KMS-11 (cell line): ENCODE measurements around the gene RUNX1.

ENCODE experiments used
- H2AFZ ChIP-seq: fragments of 200-600 bp; sonication (generic); 2 replicates; pipeline ENCODE4 v1.6.1; 2016; ENCODE audit warnings: antibody characterized with exemption, mixed run types, low read depth
- H3K27ac ChIP-seq: fragments of 200-600 bp; sonication (generic); 2 replicates; pipeline ENCODE4 v1.6.1; 2016; ENCODE audit warnings: mild to moderate bottlenecking, mixed run types
- H3K27me3 ChIP-seq: fragments of 200-600 bp; sonication (generic); 2 replicates; pipeline ENCODE4 v1.6.1; 2017; ENCODE audit warnings: mild to moderate bottlenecking, low read depth, mixed run types, moderate library complexity; ENCODE audit not compliant: insufficient read depth
- H3K36me3 ChIP-seq: fragments of 200-600 bp; sonication (generic); 2 replicates; pipeline ENCODE4 v1.6.1; 2017; ENCODE audit warnings: mild to moderate bottlenecking, mixed run types; ENCODE audit not compliant: insufficient read depth
- H3K4me1 ChIP-seq: fragments of 200-600 bp; sonication (generic); 2 replicates; pipeline ENCODE4 v1.6.1; 2016; ENCODE audit warnings: mild to moderate bottlenecking, low read depth, mixed run types; ENCODE audit not compliant: poor library complexity, severe bottlenecking
- H3K4me2 ChIP-seq: fragments of 200-600 bp; sonication (generic); 2 replicates; pipeline ENCODE4 v1.7.0; 2016; ENCODE audit warnings: mild to moderate bottlenecking, mixed run types
- H3K4me3 ChIP-seq: fragments of 200-600 bp; sonication (generic); IDR thresholded peaks from 2 replicates; pipeline ENCODE4 v1.6.1; 2017; ENCODE audit warnings: low read depth, low read length, mixed read lengths; ENCODE audit not compliant: insufficient read depth
- H3K79me2 ChIP-seq: fragments of 200-600 bp; sonication (generic); 2 replicates; pipeline ENCODE4 v1.6.1; 2016; ENCODE audit warnings: low read depth, mixed run types; ENCODE audit not compliant: insufficient read depth
- H3K9ac ChIP-seq: fragments of 200-600 bp; sonication (generic); 2 replicates; pipeline ENCODE4 v1.6.1; 2016; ENCODE audit warnings: mild to moderate bottlenecking, mixed run types
- H4K20me1 ChIP-seq: fragments of 200-600 bp; sonication (generic); 2 replicates; pipeline ENCODE4 v1.6.1; 2016; ENCODE audit warnings: mild to moderate bottlenecking, mixed run types; ENCODE audit not compliant: insufficient read depth
- CTCF ChIP-seq: fragments of 200-600 bp; sonication (generic); conservative IDR thresholded peaks from 2 replicates; pipeline ENCODE4 v1.6.1; 2017; ENCODE audit warnings: low read depth, mild to moderate bottlenecking, antibody characterized with exemption, low read length, moderate library complexity, mixed read lengths

The RUNX1 gene

GRCh38 chr21:34949499-34949898 lies 99.6 kb downstream of the RUNX1 start:
- Histone ChIP-seq H3K4me1 (no peaks in the 10 kb centered on the region), H3K79me2 (no peaks in the 10 kb centered on the region), H3K4me2 (no peak overlapping the region), H3K9ac (no peak overlapping the region), H3K4me3 (no peak overlapping the region), H4K20me1 (no peaks in the 10 kb centered on the region), H2AFZ (no peak overlapping the region), H3K36me3 (no peaks in the 10 kb centered on the region), H3K27ac (no peak overlapping the region), H3K27me3 (peaks cover 3% of the 10 kb centered on the region; the same call in 1 of the 2 replicates)
- no peak for TF ChIP-seq CTCF

GRCh38 chr21:34949030-34949429 lies 100.1 kb downstream of the RUNX1 start:
- Histone ChIP-seq H3K4me1 (no peaks in the 10 kb centered on the region), H3K4me3 (no peak overlapping the region), H2AFZ (no peak overlapping the region), H3K4me2 (no peak overlapping the region), H3K27me3 (peaks cover 3% of the 10 kb centered on the region; the same call in 1 of the 2 replicates), H3K36me3 (no peaks in the 10 kb centered on the region), H4K20me1 (no peaks in the 10 kb centered on the region), H3K27ac (no peak overlapping the region), H3K79me2 (no peaks in the 10 kb centered on the region), H3K9ac (no peak overlapping the region)
- TF ChIP-seq CTCF = no peak

- Histone ChIP-seq H3K4me2 (no peak overlapping the region), H3K4me1 (no peaks in the 10 kb centered on the region), H3K36me3 (no peaks in the 10 kb centered on the region), H3K79me2 (no peaks in the 10 kb centered on the region), H3K27ac (no peak overlapping the region), H3K27me3 (peaks cover 3% of the 10 kb centered on the region; the same call in 1 of the 2 replicates), H3K4me3 (no peak overlapping the region), H2AFZ (no peak overlapping the region), H3K9ac (no peak overlapping the region), H4K20me1 (no peaks in the 10 kb centered on the region)
- TF ChIP-seq CTCF = no peak
Observed at GRCh38 chr21:34948157-34948556, 100.9 kb downstream of the RUNX1 start.

GRCh38 chr21:34946916-34947534 lies 102.1 kb downstream of the RUNX1 start:
- H3K79me2 ChIP-seq = no peaks in the 10 kb centered on the region
- no peaks in the 10 kb centered on the region for H4K20me1 ChIP-seq
- no peak overlapping the region for H3K9ac ChIP-seq
- H3K27me3 ChIP-seq = peaks cover 3% of the 10 kb centered on the region; the same call in 1 of the 2 replicates
- H3K4me2 ChIP-seq = no peak overlapping the region
- no peak overlapping the region for H2AFZ ChIP-seq
- no peak overlapping the region for H3K4me3 ChIP-seq
- H3K36me3 ChIP-seq = no peaks in the 10 kb centered on the region
- TF ChIP-seq CTCF = no peak
- no peak overlapping the region for H3K27ac ChIP-seq
- no peaks in the 10 kb centered on the region for H3K4me1 ChIP-seq
